NCI-H2171 (cell line): ENCODE data around the gene SCUBE3.

Source experiments
- DNase-seq: peaks from one replicate; lab custom pipeline; 2025; lab: John Stamatoyannopoulos, UW

SCUBE3 gene

GRCh38 chr6:35213298-35213791 lies 411 bp upstream of the SCUBE3 start:
- DNase-seq: no peak

- no peak for DNase-seq
These were observed 1.3 kb downstream of the SCUBE3 start for GRCh38 chr6:35214869-35215664.

GRCh38 chr6:35215665-35216411 lies 2.1 kb downstream of the SCUBE3 start:
- DNase-seq: no peak

GRCh38 chr6:35216412-35216732 lies 2.6 kb downstream of the SCUBE3 start:
- DNase-seq: no peak

GRCh38 chr6:35216851-35217811 lies 3.4 kb downstream of the SCUBE3 start:
- no peak for DNase-seq

- no peak for DNase-seq
These were observed 4.3 kb downstream of the SCUBE3 start for GRCh38 chr6:35218021-35218420.

GRCh38 chr6:35218456-35218855 lies 4.7 kb downstream of the SCUBE3 start:
- DNase-seq: no peak

GRCh38 chr6:35219683-35220326 lies 6.0 kb downstream of the SCUBE3 start:
- no peak for DNase-seq

GRCh38 chr6:35220711-35221110 lies 7.0 kb downstream of the SCUBE3 start:
- DNase-seq: no peak

- DNase-seq: no peak
These were observed 9.6 kb downstream of the SCUBE3 start for GRCh38 chr6:35223396-35223795.

- no peak for DNase-seq
These were observed 11.0 kb downstream of the SCUBE3 start for GRCh38 chr6:35224720-35225119.

- no peak for DNase-seq
These were observed 14.7 kb downstream of the SCUBE3 start for GRCh38 chr6:35228481-35228880.

GRCh38 chr6:35229304-35229703 lies 15.5 kb downstream of the SCUBE3 start:
- DNase-seq: no peak

GRCh38 chr6:35230498-35230897 lies 16.7 kb downstream of the SCUBE3 start:
- no peak for DNase-seq

- DNase-seq: no peak
These were observed 17.2 kb downstream of the SCUBE3 start for GRCh38 chr6:35230950-35231349.

GRCh38 chr6:35231563-35231962 lies 17.8 kb downstream of the SCUBE3 start:
- no peak for DNase-seq

- DNase-seq: no peak
These were observed 21.1 kb downstream of the SCUBE3 start for GRCh38 chr6:35234901-35235300.

GRCh38 chr6:35236223-35236622 lies 22.5 kb downstream of the SCUBE3 start:
- DNase-seq: no peak

GRCh38 chr6:35237476-35237875 lies 23.7 kb downstream of the SCUBE3 start:
- no peak for DNase-seq

GRCh38 chr6:35238843-35239289 lies 25.1 kb downstream of the SCUBE3 start:
- DNase-seq: no peak

GRCh38 chr6:35239581-35239980 lies 25.8 kb downstream of the SCUBE3 start:
- DNase-seq: no peak
